Astrocyte (in vitro differentiated cells and primary cell): ENCODE data around the gene HOXB7.

Experiments
- CTCF ChIP-seq: IDR thresholded peaks from 2 replicates; pipeline ENCODE4 v1.5.1; 2011; ENCODE audit warnings: low read depth, mild to moderate bottlenecking, inconsistent platforms, low read length, moderate library complexity; ENCODE audit not compliant: insufficient read depth
- EZH2 ChIP-seq: IDR thresholded peaks from 2 replicates; pipeline ENCODE4 v1.6.1; 2012; ENCODE audit warnings: mild to moderate bottlenecking, low read length, inconsistent platforms; ENCODE audit not compliant: insufficient read depth

DNA sequence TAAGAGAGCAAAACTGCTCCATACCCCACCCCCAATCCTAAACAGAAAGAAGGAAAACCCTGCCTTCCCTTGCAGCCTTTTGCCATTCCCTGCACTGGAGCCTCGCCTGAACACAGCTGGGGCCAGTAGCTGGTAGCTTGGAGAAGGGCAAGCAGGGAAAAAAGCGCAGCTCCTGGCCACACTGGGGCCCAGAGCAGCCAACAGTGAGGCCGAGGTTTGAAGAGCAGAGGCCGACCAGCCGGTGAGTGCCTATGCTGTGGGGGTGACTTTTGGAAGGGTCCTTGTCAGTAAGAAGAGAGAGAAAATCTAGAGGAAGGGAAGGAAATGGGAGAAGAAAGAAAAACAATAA is 18.6 kb upstream of the HOXB7 start:
- TF ChIP-seq EZH2: peak; percentile 62
- TF ChIP-seq CTCF: no peak
